ENCODE data around the gene CCL11. TPM values are rescaled to one million over a fixed set of nuclear protein-coding genes. Genes with fewer than 3 reads are reported as not detected.

Gene CCL11
- total and polyA plus RNA-seq, 11 donors: 0.23 to 43.1 (median 2.4) TPM

- Histone ChIP-seq H3K27ac (peak overlapping the region; percentile 56 to 94 (median 84)), H3K4me3 (peak overlapping the region in 11 of 12 donors; percentile 16 to 65 (median 55)), H3K9me3 (no peaks in the 10 kb centered on the region), H3K27me3 (no peaks in the 10 kb centered on the region), H3K36me3 (peaks cover 0 to 13% (median 0%) of the 10 kb centered on the region in 9 donors), H3K4me1 (peaks cover 15 to 68% (median 55%) of the 10 kb centered on the region in 12 donors)
- intact Hi-C loops (cut with DNase I): loop anchor here in 5 of 10 donors (2.0 to 10.0 kb wide), 5 partner anchors 21 to 106 kb away; partner anchors contain the start of gene CCL1 (in 1 of the 5)
- TF ChIP-seq CTCF (IDR thresholded peaks at IDR 0.05) (no peak), POLR2A (IDR thresholded peaks at IDR 0.05) (no peak)
- no peak for DNase-seq
- WGBS, 4 donors: 57 to 84% (median 82%) methylated on average over 1 of the region's 1 CpG
- ATAC-seq: no peak
Observed at GRCh38 chr17:34255841-34256240, 29.7 kb upstream of the CCL11 start.

- WGBS, 4 donors: 81 to 84% (median 83%) methylated on average over 5 of the region's 5 CpGs
- Histone ChIP-seq H3K36me3 (peaks cover 0 to 13% (median 0%) of the 10 kb centered on the region in 9 donors), H3K27me3 (no peaks in the 10 kb centered on the region), H3K4me1 (peaks cover 11 to 52% (median 39%) of the 10 kb centered on the region in 12 donors), H3K27ac (peak overlapping the region in 2 of 12 donors; percentile 91 to 94), H3K9me3 (no peaks in the 10 kb centered on the region), H3K4me3 (peak overlapping the region in 3 of 12 donors; percentile 50 to 65 (median 64))
- DNase-seq (no peak), ATAC-seq (no peak)
- TF ChIP-seq POLR2A (IDR thresholded peaks at IDR 0.05): no peak
- no peak for TF ChIP-seq CTCF (IDR thresholded peaks at IDR 0.05)
- intact Hi-C loops (cut with DNase I): loop anchor here in 3 of 10 donors (5.0 to 10.0 kb wide), 3 partner anchors 45 to 105 kb away; partner anchors contain the start of gene CCL1 (in 1 of the 3)
Observed at GRCh38 chr17:34257299-34257985, 28.1 kb upstream of the CCL11 start.

GRCh38 chr17:34257986-34258326 is 27.6 kb upstream of the CCL11 start:
- no peak for ATAC-seq
- intact Hi-C loops (cut with DNase I): loop anchor here in 3 of 10 donors (2.0 to 10.0 kb wide), 4 partner anchors 44 to 104 kb away; partner anchors contain the start of gene CCL1 (in 1 of the 3)
- no peak overlapping the region for H3K4me3 ChIP-seq

GRCh38 chr17:34259146-34259545 is 26.4 kb upstream of the CCL11 start:
- peaks cover 0 to 13% (median 0%) of the 10 kb centered on the region in 9 donors for H3K36me3 ChIP-seq
- no peaks in the 10 kb centered on the region for H3K27me3 ChIP-seq
- ATAC-seq (no peak), DNase-seq (no peak)
- H3K9me3 ChIP-seq: no peaks in the 10 kb centered on the region
- no peak for TF ChIP-seq CTCF (IDR thresholded peaks at IDR 0.05)
- no peak for TF ChIP-seq POLR2A (IDR thresholded peaks at IDR 0.05)
- no peak overlapping the region for H3K4me3 ChIP-seq
- peaks cover 2 to 35% (median 22%) of the 10 kb centered on the region in 12 donors for H3K4me1 ChIP-seq
- peak overlapping the region in 1 of 12 donors; percentile 94 for H3K27ac ChIP-seq
- intact Hi-C loops (cut with DNase I): loop anchor here in 3 of 10 donors (2.0 to 10.0 kb wide), 4 partner anchors 43 to 103 kb away; partner anchors contain the start of gene CCL1 (in 1 of the 3)

More at GRCh38 chr17:34257986-34258326, 27.6 kb upstream of the CCL11 start:
- TF ChIP-seq POLR2A (IDR thresholded peaks at IDR 0.05): no peak
- peaks cover 0 to 13% (median 0%) of the 10 kb centered on the region in 9 donors for H3K36me3 ChIP-seq
- H3K9me3 ChIP-seq: no peaks in the 10 kb centered on the region
- H3K27ac ChIP-seq: peak overlapping the region in 1 of 12 donors; percentile 94
- no peaks in the 10 kb centered on the region for H3K27me3 ChIP-seq
- H3K4me1 ChIP-seq: peaks cover 11 to 47% (median 34%) of the 10 kb centered on the region in 12 donors
- DNase-seq: no peak
- WGBS, 4 donors: 61 to 74% (median 67%) methylated on average over 1 of the region's 1 CpG
